GM12801 (cell line): ENCODE measurements around the gene DMAC2L.

Experiments used
- CTCF ChIP-seq: IDR thresholded peaks from one replicate; pipeline ENCODE4 v1.5.1; 2011; ENCODE audit warnings: control low read depth; ENCODE audit not compliant: insufficient read length; ENCODE audit errors: extremely low read depth

Gene DMAC2L

GRCh38 chr14:50357753-50358395, 45.8 kb downstream of the DMAC2L start:
- no peak for TF ChIP-seq CTCF

- TF ChIP-seq CTCF, result no peak
Observed at GRCh38 chr14:50359631-50360030, 47.5 kb downstream of the DMAC2L start.

- no peak for TF ChIP-seq CTCF
Observed at GRCh38 chr14:50360093-50360492, 48.0 kb downstream of the DMAC2L start.

- no peak for TF ChIP-seq CTCF
Observed at GRCh38 chr14:50360851-50361250, 48.7 kb downstream of the DMAC2L start.

GRCh38 chr14:50362764-50363713, 50.9 kb downstream of the DMAC2L start:
- no peak for TF ChIP-seq CTCF

- no peak for TF ChIP-seq CTCF
Observed at GRCh38 chr14:50363714-50364111, 51.6 kb downstream of the DMAC2L start.

- no peak for TF ChIP-seq CTCF
Observed at GRCh38 chr14:50364792-50365191, 52.7 kb downstream of the DMAC2L start.
